GM21737 (cell line): Measurements from ENCODE around the gene RAP1GAP.

Experiments used
- ATAC-seq: cut with Tn5 transposase; IDR thresholded peaks from one replicate; pipeline ENCODE4 v1.9.1; 2021; ENCODE audit warnings: mild to moderate bottlenecking, moderate library complexity; ENCODE audit not compliant: unreplicated experiment

Gene RAP1GAP

GRCh38 chr1:21630571-21631343, 38.4 kb downstream of the RAP1GAP start:
- no peak for ATAC-seq

- ATAC-seq, result no peak
These were observed 39.2 kb downstream of the RAP1GAP start for GRCh38 chr1:21629971-21630370.

- no peak for ATAC-seq
These were observed 40.3 kb downstream of the RAP1GAP start for GRCh38 chr1:21628798-21629393.

- ATAC-seq, result no peak
These were observed 42.2 kb downstream of the RAP1GAP start for GRCh38 chr1:21626921-21627339.

GRCh38 chr1:21625390-21626190, 43.6 kb downstream of the RAP1GAP start:
- no peak for ATAC-seq

- ATAC-seq, result no peak
These were observed 44.4 kb downstream of the RAP1GAP start for GRCh38 chr1:21624571-21625389.

- ATAC-seq, result no peak
These were observed 45.7 kb downstream of the RAP1GAP start for GRCh38 chr1:21623410-21623961.

- ATAC-seq, result no peak
These were observed 46.5 kb downstream of the RAP1GAP start for GRCh38 chr1:21622466-21623315.

- no peak for ATAC-seq
These were observed 47.3 kb downstream of the RAP1GAP start for GRCh38 chr1:21621761-21622436.

GRCh38 chr1:21621051-21621450, 48.1 kb downstream of the RAP1GAP start:
- ATAC-seq, result no peak

GRCh38 chr1:21620496-21620895, 48.7 kb downstream of the RAP1GAP start:
- no peak for ATAC-seq

GRCh38 chr1:21620011-21620410, 49.1 kb downstream of the RAP1GAP start:
- no peak for ATAC-seq

- no peak for ATAC-seq
These were observed 49.7 kb downstream of the RAP1GAP start for GRCh38 chr1:21619375-21619947.

GRCh38 chr1:21618561-21619374, 50.4 kb downstream of the RAP1GAP start:
- ATAC-seq, result no peak

GRCh38 chr1:21618059-21618458, 51.1 kb downstream of the RAP1GAP start:
- ATAC-seq, result no peak

GRCh38 chr1:21617126-21617738, 51.9 kb downstream of the RAP1GAP start:
- no peak for ATAC-seq

GRCh38 chr1:21616372-21616771, 52.8 kb downstream of the RAP1GAP start:
- ATAC-seq, result no peak
